Mammary epithelial cell (primary cell): Measurements from ENCODE around the gene NELFA.

Experiments
- EZH2 ChIP-seq: IDR thresholded peaks from 2 replicates; pipeline ENCODE4 v1.6.1; 2012; ENCODE audit warnings: low read length, inconsistent platforms, borderline replicate concordance
- TF ChIP-seq, protein P1 (sequence below), 2 donors: IDR thresholded peaks in 1 of 2; conservative IDR thresholded peaks in 1 of 2; 2 replicates each; pipeline ENCODE4 v1.5.1; 2011 to 2012; ENCODE audit warnings: inconsistent platforms in 2 of 2, low read length in 2 of 2, mild to moderate bottlenecking in 2 of 2, control low read depth in 1 of 2, low read depth in 1 of 2; ENCODE audit not compliant: insufficient read depth in 1 of 2; ENCODE audit errors: extremely low read depth in 1 of 2

DNA sequence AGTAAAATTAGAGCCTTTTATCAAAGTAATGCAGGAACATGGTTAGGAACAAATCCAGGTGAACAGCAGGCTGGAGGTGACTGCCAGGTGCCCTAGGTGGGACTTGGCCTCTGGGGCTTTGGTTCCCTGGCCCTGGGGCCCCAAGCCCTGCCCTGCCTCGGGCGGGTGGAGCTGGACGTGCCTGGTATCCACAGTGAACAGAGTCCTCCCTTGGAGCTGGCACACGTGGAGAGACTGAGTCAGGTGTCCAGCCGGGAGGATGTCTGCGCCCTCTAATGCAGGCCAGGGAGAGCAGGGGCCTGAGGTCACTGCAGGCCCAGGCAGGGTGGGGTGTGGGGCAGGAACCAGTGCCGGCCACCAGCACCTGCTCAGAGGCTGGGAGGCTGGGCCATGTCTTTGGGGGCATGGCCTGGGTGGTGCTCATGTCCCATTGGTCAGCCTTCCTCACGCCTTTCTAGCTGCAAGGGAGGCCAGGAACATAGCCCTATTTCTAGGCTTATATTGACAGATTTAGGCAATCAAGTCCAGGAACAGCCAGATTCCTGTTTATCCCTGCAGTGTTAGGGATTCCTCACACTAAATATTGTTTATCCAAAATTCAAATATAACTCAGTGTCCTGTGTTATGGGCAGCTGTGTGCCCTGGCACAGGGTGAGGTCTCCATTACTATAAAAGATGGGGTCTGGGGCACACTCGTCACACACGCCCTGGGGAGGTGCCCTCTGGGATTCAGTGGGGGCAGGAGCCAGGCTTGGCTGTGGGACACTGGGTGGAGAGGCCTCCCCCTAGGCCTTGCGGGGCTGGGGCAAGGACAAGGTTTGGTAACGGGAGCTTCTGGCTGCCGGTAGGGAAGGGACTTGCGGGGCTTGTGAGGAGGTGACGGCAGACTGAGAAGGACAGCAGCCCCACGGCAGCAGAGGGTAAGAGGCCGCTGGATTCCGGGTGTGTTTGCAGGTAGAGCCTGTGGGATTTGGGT lies 36.1 kb upstream of the NELFA start:
- TF ChIP-seq, protein P1, sequence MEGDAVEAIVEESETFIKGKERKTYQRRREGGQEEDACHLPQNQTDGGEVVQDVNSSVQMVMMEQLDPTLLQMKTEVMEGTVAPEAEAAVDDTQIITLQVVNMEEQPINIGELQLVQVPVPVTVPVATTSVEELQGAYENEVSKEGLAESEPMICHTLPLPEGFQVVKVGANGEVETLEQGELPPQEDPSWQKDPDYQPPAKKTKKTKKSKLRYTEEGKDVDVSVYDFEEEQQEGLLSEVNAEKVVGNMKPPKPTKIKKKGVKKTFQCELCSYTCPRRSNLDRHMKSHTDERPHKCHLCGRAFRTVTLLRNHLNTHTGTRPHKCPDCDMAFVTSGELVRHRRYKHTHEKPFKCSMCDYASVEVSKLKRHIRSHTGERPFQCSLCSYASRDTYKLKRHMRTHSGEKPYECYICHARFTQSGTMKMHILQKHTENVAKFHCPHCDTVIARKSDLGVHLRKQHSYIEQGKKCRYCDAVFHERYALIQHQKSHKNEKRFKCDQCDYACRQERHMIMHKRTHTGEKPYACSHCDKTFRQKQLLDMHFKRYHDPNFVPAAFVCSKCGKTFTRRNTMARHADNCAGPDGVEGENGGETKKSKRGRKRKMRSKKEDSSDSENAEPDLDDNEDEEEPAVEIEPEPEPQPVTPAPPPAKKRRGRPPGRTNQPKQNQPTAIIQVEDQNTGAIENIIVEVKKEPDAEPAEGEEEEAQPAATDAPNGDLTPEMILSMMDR (conservative IDR thresholded peaks at IDR 0.05 in 1 of 2, IDR thresholded peaks at IDR 0.05 in 1 of 2; ENCODE audit: extremely low read depth in 1 of 2, insufficient read depth in 1 of 2, low read depth in 1 of 2, low read length in 2 of 2): no peak
- TF ChIP-seq EZH2: no peak
